PC-3 (cell line): ENCODE results near the gene SLC27A5.

Source experiments
- EZH2 ChIP-seq: fragments of 300-600 bp; sonication (generic); IDR thresholded peaks from one replicate; pipeline ENCODE4 v1.6.1; 2017; ENCODE audit warnings: antibody characterized with exemption, mild to moderate bottlenecking, low read length; ENCODE audit not compliant: unreplicated experiment
- TF ChIP-seq, protein P1 (sequence below): fragments of 300-600 bp; sonication (generic); conservative IDR thresholded peaks from 2 replicates; pipeline ENCODE4 v1.5.1; 2017; ENCODE audit warnings: antibody characterized with exemption, low read depth, mild to moderate bottlenecking, low read length

DNA sequence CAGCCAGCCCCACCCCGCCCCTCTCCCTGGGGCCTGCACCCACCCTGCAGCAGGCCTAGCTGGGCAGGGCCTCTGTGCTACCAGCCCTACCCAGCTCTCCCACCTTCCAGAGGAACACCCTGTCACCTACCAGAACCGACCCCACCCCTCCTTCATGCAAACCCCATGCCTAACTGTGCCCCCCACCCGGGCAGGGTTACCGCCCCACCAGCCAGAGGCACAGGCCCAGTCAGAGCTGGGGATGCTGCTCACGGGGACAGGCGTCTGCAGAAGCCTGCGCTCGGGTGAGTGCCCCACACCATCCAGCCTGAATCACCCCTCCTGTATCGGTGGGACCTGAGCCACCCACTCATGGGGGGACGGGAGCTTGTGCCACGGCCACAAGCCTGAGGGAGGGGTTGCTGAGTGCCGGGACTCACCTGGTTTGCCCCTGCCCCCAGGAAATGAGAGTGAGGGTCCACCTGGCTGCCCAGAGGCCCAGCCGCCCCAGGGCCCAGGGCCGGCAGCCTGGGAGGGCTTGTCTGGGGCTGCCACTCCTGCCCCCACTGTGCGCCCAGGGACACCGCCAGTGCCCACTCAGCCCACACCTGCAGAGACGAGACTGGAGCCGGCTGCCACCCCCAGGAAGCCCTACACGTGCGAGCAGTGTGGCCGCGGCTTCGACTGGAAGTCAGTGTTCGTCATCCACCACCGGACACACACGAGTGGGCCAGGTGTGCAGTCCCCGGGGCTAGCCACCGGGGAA lies 31.9 kb downstream of the SLC27A5 start:
- TF ChIP-seq, protein P1, sequence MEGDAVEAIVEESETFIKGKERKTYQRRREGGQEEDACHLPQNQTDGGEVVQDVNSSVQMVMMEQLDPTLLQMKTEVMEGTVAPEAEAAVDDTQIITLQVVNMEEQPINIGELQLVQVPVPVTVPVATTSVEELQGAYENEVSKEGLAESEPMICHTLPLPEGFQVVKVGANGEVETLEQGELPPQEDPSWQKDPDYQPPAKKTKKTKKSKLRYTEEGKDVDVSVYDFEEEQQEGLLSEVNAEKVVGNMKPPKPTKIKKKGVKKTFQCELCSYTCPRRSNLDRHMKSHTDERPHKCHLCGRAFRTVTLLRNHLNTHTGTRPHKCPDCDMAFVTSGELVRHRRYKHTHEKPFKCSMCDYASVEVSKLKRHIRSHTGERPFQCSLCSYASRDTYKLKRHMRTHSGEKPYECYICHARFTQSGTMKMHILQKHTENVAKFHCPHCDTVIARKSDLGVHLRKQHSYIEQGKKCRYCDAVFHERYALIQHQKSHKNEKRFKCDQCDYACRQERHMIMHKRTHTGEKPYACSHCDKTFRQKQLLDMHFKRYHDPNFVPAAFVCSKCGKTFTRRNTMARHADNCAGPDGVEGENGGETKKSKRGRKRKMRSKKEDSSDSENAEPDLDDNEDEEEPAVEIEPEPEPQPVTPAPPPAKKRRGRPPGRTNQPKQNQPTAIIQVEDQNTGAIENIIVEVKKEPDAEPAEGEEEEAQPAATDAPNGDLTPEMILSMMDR: no peak
- no peak for TF ChIP-seq EZH2
